IMR-90 (cell line): ENCODE data around the gene USP12. TPM values are rescaled to one million over a fixed set of nuclear protein-coding genes. Genes with fewer than 3 reads are reported as not detected.

ENCODE experiments used
- ATAC-seq: fragments of 200-7000 bp; cut with Tn5 transposase; 2 replicates; pipeline ENCODE4 v1.9.1; 2020; ENCODE audit warnings: low read depth, mild to moderate bottlenecking, moderate library complexity
- BruUV-seq: library from RNA; stranded (reverse); fragments of 400-500 nt; replicated peaks from 2 replicates; lab custom pipeline; 2021; lab: Mats Ljungman, UMichigan
- CTCF ChIA-PET: fragments of 300-600 bp; formaldehyde crosslinking; extraction: SDS; loops from one replicate; lab custom pipeline; 2021; ENCODE audit warnings: antibody characterized with exemption; lab: Yijun Ruan, JAX
- POLR2A ChIA-PET: fragments of 300-600 bp; sonication (Branson Sonifier 250); formaldehyde crosslinking; loops from one replicate; lab custom pipeline; 2022; ENCODE audit warnings: antibody characterized with exemption; ENCODE audit not compliant: unreplicated experiment; lab: Charles Lee
- DNase-seq: peaks from one replicate; pipeline ENCODE4 v3.0.0; 2013
- H2AFZ ChIP-seq: replicated peaks from 2 replicates; pipeline ENCODE3; 2013; ENCODE audit warnings: low read length, mild to moderate bottlenecking; ENCODE audit not compliant: poor library complexity
- H2AK5ac ChIP-seq: 2 replicates; pipeline ENCODE4 v1.6.1; 2013; ENCODE audit warnings: low read depth, low read length, inconsistent platforms
- H2AK9ac ChIP-seq: replicated peaks from 2 replicates; pipeline ENCODE3; 2013; ENCODE audit warnings: mild to moderate bottlenecking, low read depth, low read length, moderate library complexity; ENCODE audit not compliant: poor library complexity
- H2BK120ac ChIP-seq: 2 replicates; pipeline ENCODE4 v1.6.1; 2013; ENCODE audit warnings: low read depth, low read length, inconsistent platforms
- H2BK15ac ChIP-seq: 3 replicates; pipeline ENCODE4 v1.6.1; 2013; ENCODE audit warnings: low read depth, low read length, inconsistent platforms
- H2BK20ac ChIP-seq: 2 replicates; pipeline ENCODE4 v1.6.1; 2013; ENCODE audit warnings: low read depth, mild to moderate bottlenecking, inconsistent platforms, low read length, moderate library complexity
- H2BK5ac ChIP-seq: 2 replicates; pipeline ENCODE4 v1.6.1; 2013; ENCODE audit warnings: mild to moderate bottlenecking, low read depth, low read length, inconsistent platforms; ENCODE audit not compliant: poor library complexity, severe bottlenecking
- H3K14ac ChIP-seq: replicated peaks from 2 replicates; pipeline ENCODE4 v1.6.1; 2013; ENCODE audit warnings: low read depth, low read length, inconsistent platforms
- H3K18ac ChIP-seq: 2 replicates; pipeline ENCODE4 v1.6.1; 2013; ENCODE audit warnings: low read depth, low read length, control low read depth
- H3K23ac ChIP-seq: 2 replicates; pipeline ENCODE4 v1.6.1; 2013; ENCODE audit warnings: low read depth, low read length, inconsistent platforms
- H3K27ac ChIP-seq: 2 replicates; pipeline ENCODE4 v1.5.1; 2013; ENCODE audit warnings: mild to moderate bottlenecking, control low read depth, low read length; ENCODE audit not compliant: insufficient read depth
- H3K27me3 ChIP-seq: 2 replicates; pipeline ENCODE4 v1.6.1; 2013; ENCODE audit warnings: low read length; ENCODE audit not compliant: control insufficient read depth, insufficient read depth
- H3K36me3 ChIP-seq: 2 replicates; pipeline ENCODE4 v1.6.1; 2013; ENCODE audit warnings: low read length, mixed read lengths; ENCODE audit not compliant: control insufficient read depth, insufficient read depth
- H3K4ac ChIP-seq: 2 replicates; pipeline ENCODE4 v1.6.1; 2013; ENCODE audit warnings: low read depth, low read length, inconsistent platforms
- H3K4me1 ChIP-seq: 2 replicates; pipeline ENCODE4 v1.6.1; 2013; ENCODE audit warnings: low read length, mixed read lengths; ENCODE audit not compliant: control insufficient read depth, insufficient read depth
- H3K4me2 ChIP-seq: 2 replicates; pipeline ENCODE4 v1.6.1; 2013; ENCODE audit warnings: low read depth, mild to moderate bottlenecking, control low read depth, low read length, moderate library complexity
- H3K4me3 ChIP-seq: 2 replicates; pipeline ENCODE4 v1.5.1; 2013; ENCODE audit warnings: low read depth, mild to moderate bottlenecking, control low read depth, low read length, moderate library complexity; ENCODE audit not compliant: insufficient read depth
- H3K56ac ChIP-seq: 2 replicates; pipeline ENCODE4 v1.6.1; 2013; ENCODE audit warnings: low read length, inconsistent platforms; ENCODE audit not compliant: insufficient read depth; ENCODE audit errors: extremely low read depth
- H3K79me1 ChIP-seq, 2 experiments: 2 replicates each; pipeline ENCODE4 v1.6.1; 2013; ENCODE audit warnings: low read length in 2 of 2, inconsistent platforms in 1 of 2, low read depth in 1 of 2
- H3K9ac ChIP-seq: 2 replicates; pipeline ENCODE4 v1.6.1; 2013; ENCODE audit warnings: low read depth, low read length, control low read depth
- H3K9me1 ChIP-seq: 2 replicates; pipeline ENCODE4 v1.6.1; 2013; ENCODE audit warnings: low read length, inconsistent platforms; ENCODE audit not compliant: insufficient read depth
- H3K9me3 ChIP-seq: 2 replicates; pipeline ENCODE4 v1.6.1; 2013; ENCODE audit warnings: low read length; ENCODE audit not compliant: control insufficient read depth, insufficient read depth
- H4K20me1 ChIP-seq: 2 replicates; pipeline ENCODE4 v1.6.1; 2013; ENCODE audit warnings: low read length, inconsistent platforms; ENCODE audit not compliant: insufficient read depth
- H4K5ac ChIP-seq: 2 replicates; pipeline ENCODE4 v1.6.1; 2013; ENCODE audit warnings: mild to moderate bottlenecking, low read depth, low read length, control low read depth
- H4K8ac ChIP-seq, 2 experiments: 2 replicates each; pipeline ENCODE4 v1.6.1; 2013; ENCODE audit warnings: low read depth in 2 of 2, low read length in 2 of 2, control low read depth in 1 of 2, inconsistent platforms in 1 of 2
- H4K91ac ChIP-seq: 2 replicates; pipeline ENCODE4 v1.6.1; 2013; ENCODE audit warnings: low read depth, low read length, inconsistent platforms; ENCODE audit not compliant: insufficient read depth
- USF2 ChIP-seq: fragments of 150-350 bp; IDR thresholded peaks from 2 replicates; pipeline ENCODE4 v1.6.1; 2017; ENCODE audit warnings: mild to moderate bottlenecking, antibody characterized with exemption, low read length, low read depth
- WGBS, 2 experiments: methylation state at CpG; one replicate each; pipeline versions ENCODE4 v1.1.5 to v1.1.7; 2013; ENCODE audit warnings: missing lambda C conversion rate in 2 of 2; ENCODE audit not compliant: insufficient read length in 1 of 2; ENCODE audit errors: extremely low coverage in 2 of 2; 5-methylcytosine and 5-hydroxymethylcytosine counted together
- dilution Hi-C: fragments of 300-500 bp; cut with HindIII; formaldehyde crosslinking; loops from one replicate; pipeline ENCODE4 v1.14.3; 2018; ENCODE audit warnings: low sequenced_read_pairs; ENCODE audit not compliant: unreplicated experiment
- in situ Hi-C: fragments of 300-500 bp; cut with MboI; formaldehyde crosslinking; loops from 3 replicates; pipeline ENCODE4 v1.14.3; 2019; ENCODE audit warnings: low sequenced_read_pairs, inconsistent platforms, mixed read lengths
- intact Hi-C: fragments of 100-400 bp; cut with micrococcal nuclease; formaldehyde crosslinking; loops from 2 replicates; pipeline ENCODE4 v1.10.0; 2022
- polyA plus RNA-seq, 3 experiments: library from polyadenylated mRNA; depleted of rRNA; stranded (reverse); fragments of >200 nt; gene quantifications; 2 replicates each; pipeline ENCODE4 v1.2.3, GENCODE V29; 2012; ENCODE audit warnings: low replicate concordance in 1 of 3
- total RNA-seq: library from RNA; depleted of rRNA; stranded (reverse); fragments of >200 nt; gene quantifications from 2 replicates; pipeline ENCODE4 v1.2.3, GENCODE V29; 2012

Gene USP12
- total and polyA plus RNA-seq, 2 of the 4 experiments (the other 2 are of a cell fraction), result 11.8 to 16.5 TPM

- Histone ChIP-seq H2BK120ac (peak overlapping the region; percentile 25), H3K79me1 (peaks cover 0 to 3% of the 10 kb centered on the region in 2 experiments; a peak in 2 of 4 replicates), H4K20me1 (no peaks in the 10 kb centered on the region), H3K27me3 (no peaks in the 10 kb centered on the region), H3K27ac (no peak overlapping the region), H4K91ac (0 out of 2 replicates have a peak overlapping the region, but pooled peaks have one; percentile 10), H3K36me3 (no peaks in the 10 kb centered on the region), H3K9me3 (peaks cover 4% of the 10 kb centered on the region; the same call in 1 of the 2 replicates), H3K23ac (no peak overlapping the region), H3K4me2 (no peak overlapping the region), H3K9ac (no peak overlapping the region), H2AK5ac (peak overlapping the region; percentile 63), H4K8ac (no peak overlapping the region), H3K4me3 (no peak overlapping the region), H2BK5ac (no peak overlapping the region), H2AFZ (peak overlapping the region; percentile 84), H4K5ac (no peak overlapping the region), H3K18ac (no peak overlapping the region), H3K56ac (no peak overlapping the region), H2AK9ac (peak overlapping the region; percentile 79), H3K4ac (peak overlapping the region; percentile 22; the same call in 1 of the 2 replicates), H3K4me1 (peaks cover 16% of the 10 kb centered on the region), H3K9me1 (peaks cover 23% of the 10 kb centered on the region), H2BK20ac (0 out of 2 replicates have a peak overlapping the region, but pooled peaks have one; percentile 32), H2BK15ac (no peak overlapping the region), H3K14ac (no peak overlapping the region)
- WGBS, 2 experiments, result no CpG with 5 or more reads among the region's 2 CpGs
- dilution Hi-C loops (no loop called here), in situ Hi-C loops (no loop called here), intact Hi-C loops (loop anchor here (1.0 kb wide), 1 partner anchor 11 kb away; no protein-coding TSS in a partner anchor)
- ATAC-seq (no peak), DNase-seq (no peak)
- no TSS peak for BruUV-seq
- no peak for TF ChIP-seq USF2
- POLR2A ChIA-PET, result no interaction called here
- CTCF ChIA-PET, result no interaction called here
These were observed 116.9 kb downstream of the USP12 start for GRCh38 chr13:27054760-27055159.
